CD4-positive, alpha-beta T cell treated with Interleukin-1 beta for 1 hour (primary cell): Measurements from ENCODE around the gene STON1.
A peak's percentile ranks its signal among the peaks of the same experiment; 100 is the strongest.
"Not testable (repeated sequence)": the region's sequence is repeated elsewhere in the genome, so short reads cannot be mapped to it uniquely, and the experiment has no call there.

Experiments
- DNase-seq, 2 donors: peaks; one replicate each; pipeline ENCODE4 v3.0.0-alpha.2; 2020 to 2022

Gene STON1

GRCh38 chr2:48574353-48575287 is 44.7 kb downstream of the STON1 start:
- DNase-seq, result no peak

- no peak for DNase-seq
Measured at GRCh38 chr2:48578313-48578712, 48.4 kb downstream of the STON1 start.

- DNase-seq, result no peak
Measured at GRCh38 chr2:48583961-48584360, 54.0 kb downstream of the STON1 start.

GRCh38 chr2:48584551-48584950 is 54.6 kb downstream of the STON1 start:
- no peak for DNase-seq

- DNase-seq, result no peak
Measured at GRCh38 chr2:48586433-48586832, 56.5 kb downstream of the STON1 start.

GRCh38 chr2:48587560-48587959 is 57.6 kb downstream of the STON1 start:
- DNase-seq, result no peak

GRCh38 chr2:48587961-48588360 is 58.0 kb downstream of the STON1 start:
- DNase-seq, result no peak

- DNase-seq, result no peak
Measured at GRCh38 chr2:48588745-48589144, 58.8 kb downstream of the STON1 start.

- DNase-seq, result no peak
Measured at GRCh38 chr2:48589170-48589767, 59.3 kb downstream of the STON1 start.

GRCh38 chr2:48590017-48590416 is 60.1 kb downstream of the STON1 start:
- no peak for DNase-seq

GRCh38 chr2:48592067-48592466 is 62.1 kb downstream of the STON1 start:
- no peak for DNase-seq

- not testable (repeated sequence) for DNase-seq
Measured at GRCh38 chr2:48596751-48597150, 66.8 kb downstream of the STON1 start.

GRCh38 chr2:48597492-48597891 is 67.5 kb downstream of the STON1 start:
- no peak for DNase-seq

GRCh38 chr2:48600204-48600813 is 70.4 kb downstream of the STON1 start:
- DNase-seq, result peak in 1 of 2 donors; percentile 28

- no peak for DNase-seq
Measured at GRCh38 chr2:48600917-48601316, 71.0 kb downstream of the STON1 start.

GRCh38 chr2:48601349-48601748 is 71.4 kb downstream of the STON1 start:
- DNase-seq, result no peak

- DNase-seq, result no peak
Measured at GRCh38 chr2:48605482-48606175, 75.7 kb downstream of the STON1 start.

GRCh38 chr2:48607307-48608014 is 77.5 kb downstream of the STON1 start:
- no peak for DNase-seq

GRCh38 chr2:48613211-48613610 is 83.3 kb downstream of the STON1 start:
- no peak for DNase-seq

- not testable (repeated sequence) for DNase-seq
Measured at GRCh38 chr2:48614581-48614980, 84.6 kb downstream of the STON1 start.

- DNase-seq, result no peak
Measured at GRCh38 chr2:48617618-48618017, 87.7 kb downstream of the STON1 start, which contains the start of gene GTF2A1L. Gene GTF2A1L (plus strand): TSS chr2:48617856. CDS start chr2:48617875, 19 bp downstream.

GRCh38 chr2:48619526-48619925 is 89.6 kb downstream of the STON1 start:
- DNase-seq, result no peak
